Epithelial cell of esophagus (primary cell): Measurements from ENCODE around the gene COIL.

Source experiments
- DNase-seq: peaks from one replicate; pipeline ENCODE4 v3.0.0; 2010; ENCODE audit warnings: low read depth
- H3K4me3 ChIP-seq: 2 replicates; pipeline ENCODE4 v1.5.1; 2011; ENCODE audit warnings: mild to moderate bottlenecking, low read length, control low read depth
- CTCF ChIP-seq: IDR thresholded peaks from 2 replicates; pipeline ENCODE4 v1.5.1; 2011; ENCODE audit warnings: low read depth, mild to moderate bottlenecking, low read length, control low read depth, inconsistent platforms; ENCODE audit not compliant: insufficient read depth; ENCODE audit errors: missing control alignments

The COIL gene

GRCh38 chr17:56960596-56961538 is at the start of gene COIL:
TSS of gene COIL (minus strand) at chr17:56961050. CDS start at chr17:56961019, 31 bp downstream.
- peak within 1 kb of the TSS; percentile 83 for H3K4me3 ChIP-seq
- TF ChIP-seq CTCF: peak; percentile 97
- DNase-seq: peak; percentile 93

GRCh38 chr17:57010487-57010886 is 49.6 kb upstream of the COIL start:
- H3K4me3 ChIP-seq: no peak overlapping the region
- no peak for DNase-seq
- TF ChIP-seq CTCF: no peak

- peak; percentile 66 for DNase-seq
- peak; percentile 93 for TF ChIP-seq CTCF
- H3K4me3 ChIP-seq: no peak overlapping the region
Observed at GRCh38 chr17:57009737-57010445, 49.0 kb upstream of the COIL start.

- no peak overlapping the region for H3K4me3 ChIP-seq
- DNase-seq: no peak
- TF ChIP-seq CTCF: no peak
Observed at GRCh38 chr17:57008958-57009357, 48.1 kb upstream of the COIL start.

- H3K4me3 ChIP-seq: no peak overlapping the region
- no peak for TF ChIP-seq CTCF
- DNase-seq: peak; percentile 33
Observed at GRCh38 chr17:57006040-57006439, 45.2 kb upstream of the COIL start.

GRCh38 chr17:57004944-57005579 is 44.2 kb upstream of the COIL start:
- no peak for DNase-seq
- peak; percentile 39 for TF ChIP-seq CTCF
- H3K4me3 ChIP-seq: no peak overlapping the region
